Adrenal gland (tissue), 5 donors: Measurements from ENCODE around the gene ARMC9.
"Not testable (repeated sequence)": the region's sequence is repeated elsewhere in the genome, so short reads cannot be mapped to it uniquely, and the experiment has no call there.

Experiments used
- POLR2A ChIP-seq, 2 donors: fragments of 450-650 bp; IDR thresholded peaks; one replicate each; pipeline ENCODE4 v1.6.1; 2017; ENCODE audit warnings: antibody characterized with exemption in 2 of 2, mild to moderate bottlenecking in 2 of 2, moderate library complexity in 1 of 2
- TF ChIP-seq, protein P1 (sequence below), 6 experiments: fragments of 450-650 bp in 4 of 6; fragments of 200-600 bp in 2 of 6; sonication (generic) in 1 of 6; IDR thresholded peaks; 1 replicate in 5 of 6; 2 replicates in 1 of 6; pipeline versions ENCODE4 v1.5.1 to v1.8.0; 2016 to 2021; ENCODE audit warnings: antibody characterized with exemption in 6 of 6, mild to moderate bottlenecking in 2 of 6, moderate library complexity in 1 of 6
- donor health status: DM: no; HTN: no; CAD: no.

DNA sequence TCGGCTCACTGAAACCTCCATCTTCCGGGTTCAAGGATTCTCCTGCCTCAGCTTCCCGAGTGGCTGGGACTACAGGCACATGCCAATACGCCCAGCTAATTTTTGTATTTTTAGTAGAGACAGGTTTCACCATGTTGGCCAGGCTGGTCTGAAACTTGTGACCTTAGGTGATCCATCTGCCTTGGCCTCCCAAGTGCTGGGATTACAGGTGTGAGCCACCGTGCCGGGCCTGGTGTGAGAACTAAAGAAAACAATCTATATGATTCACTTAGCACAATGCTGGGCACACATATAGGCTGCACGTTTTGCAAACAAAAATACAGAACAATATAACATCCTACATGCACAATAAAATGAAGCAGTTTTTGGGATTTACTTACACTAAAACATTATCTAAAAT is 1.2 kb upstream of the ARMC9 start:
- TF ChIP-seq POLR2A (IDR thresholded peaks at IDR 0.05) = not testable (repeated sequence)
- TF ChIP-seq, protein P1, sequence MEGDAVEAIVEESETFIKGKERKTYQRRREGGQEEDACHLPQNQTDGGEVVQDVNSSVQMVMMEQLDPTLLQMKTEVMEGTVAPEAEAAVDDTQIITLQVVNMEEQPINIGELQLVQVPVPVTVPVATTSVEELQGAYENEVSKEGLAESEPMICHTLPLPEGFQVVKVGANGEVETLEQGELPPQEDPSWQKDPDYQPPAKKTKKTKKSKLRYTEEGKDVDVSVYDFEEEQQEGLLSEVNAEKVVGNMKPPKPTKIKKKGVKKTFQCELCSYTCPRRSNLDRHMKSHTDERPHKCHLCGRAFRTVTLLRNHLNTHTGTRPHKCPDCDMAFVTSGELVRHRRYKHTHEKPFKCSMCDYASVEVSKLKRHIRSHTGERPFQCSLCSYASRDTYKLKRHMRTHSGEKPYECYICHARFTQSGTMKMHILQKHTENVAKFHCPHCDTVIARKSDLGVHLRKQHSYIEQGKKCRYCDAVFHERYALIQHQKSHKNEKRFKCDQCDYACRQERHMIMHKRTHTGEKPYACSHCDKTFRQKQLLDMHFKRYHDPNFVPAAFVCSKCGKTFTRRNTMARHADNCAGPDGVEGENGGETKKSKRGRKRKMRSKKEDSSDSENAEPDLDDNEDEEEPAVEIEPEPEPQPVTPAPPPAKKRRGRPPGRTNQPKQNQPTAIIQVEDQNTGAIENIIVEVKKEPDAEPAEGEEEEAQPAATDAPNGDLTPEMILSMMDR (IDR thresholded peaks at IDR 0.05) = not testable (repeated sequence)
